ENCODE measurements around the gene RAB40B.

RAB40B gene

GRCh38 chr17:82665217-82665616, 33.3 kb downstream of the RAB40B start:
- Histone ChIP-seq H3K36me3 (ENCODE audit: control insufficient read depth, insufficient read depth, low read length) (no peaks in the 10 kb centered on the region; the same call in 1 of the 2 replicates), H3K27ac (ENCODE audit: low read length) (no peak overlapping the region), H3K27me3 (ENCODE audit: control insufficient read depth, insufficient read depth, low read length) (no peaks in the 10 kb centered on the region), H3K9me3 (ENCODE audit: control insufficient read depth, insufficient read depth, low read length) (no peaks in the 10 kb centered on the region), H3K4me1 (ENCODE audit: control insufficient read depth, insufficient read depth, low read length) (peaks cover 4% of the 10 kb centered on the region), H3K4me3 (ENCODE audit: low read length) (no peak overlapping the region)
- no CpG with 5 or more reads among the region's 11 CpGs for WGBS (ENCODE audit: insufficient coverage, insufficient read length)
- no peak for DNase-seq (ENCODE audit: low read depth, low spot score)

GRCh38 chr17:82664701-82665182, 33.8 kb downstream of the RAB40B start:
- no peak for DNase-seq (ENCODE audit: low read depth, low spot score)
- no peaks in the 10 kb centered on the region; the same call in 1 of the 2 replicates for H3K36me3 ChIP-seq (ENCODE audit: control insufficient read depth, insufficient read depth, low read length)
- H3K9me3 ChIP-seq (ENCODE audit: control insufficient read depth, insufficient read depth, low read length) = no peaks in the 10 kb centered on the region
- no CpG with 5 or more reads among the region's 22 CpGs for WGBS (ENCODE audit: insufficient coverage, insufficient read length)
- H3K27me3 ChIP-seq (ENCODE audit: control insufficient read depth, insufficient read depth, low read length) = no peaks in the 10 kb centered on the region
- H3K4me3 ChIP-seq (ENCODE audit: low read length) = no peak overlapping the region
- H3K27ac ChIP-seq (ENCODE audit: low read length) = no peak overlapping the region
- peaks cover 4% of the 10 kb centered on the region for H3K4me1 ChIP-seq (ENCODE audit: control insufficient read depth, insufficient read depth, low read length)

GRCh38 chr17:82664276-82664575, 34.3 kb downstream of the RAB40B start:
- no peaks in the 10 kb centered on the region for H3K9me3 ChIP-seq (ENCODE audit: control insufficient read depth, insufficient read depth, low read length)
- no peaks in the 10 kb centered on the region; the same call in 1 of the 2 replicates for H3K36me3 ChIP-seq (ENCODE audit: control insufficient read depth, insufficient read depth, low read length)
- no peak for DNase-seq (ENCODE audit: low read depth, low spot score)
- H3K4me3 ChIP-seq (ENCODE audit: low read length) = no peak overlapping the region
- no peak overlapping the region for H3K27ac ChIP-seq (ENCODE audit: low read length)
- no peaks in the 10 kb centered on the region for H3K27me3 ChIP-seq (ENCODE audit: control insufficient read depth, insufficient read depth, low read length)
- no CpG with 5 or more reads among the region's 17 CpGs for WGBS (ENCODE audit: insufficient coverage, insufficient read length)
- peaks cover 4% of the 10 kb centered on the region for H3K4me1 ChIP-seq (ENCODE audit: control insufficient read depth, insufficient read depth, low read length)

GRCh38 chr17:82663381-82664275, 34.9 kb downstream of the RAB40B start:
- WGBS (ENCODE audit: insufficient coverage, insufficient read length) = no CpG with 5 or more reads among the region's 39 CpGs
- no peaks in the 10 kb centered on the region; the same call in 1 of the 2 replicates for H3K36me3 ChIP-seq (ENCODE audit: control insufficient read depth, insufficient read depth, low read length)
- no peaks in the 10 kb centered on the region for H3K9me3 ChIP-seq (ENCODE audit: control insufficient read depth, insufficient read depth, low read length)
- H3K4me3 ChIP-seq (ENCODE audit: low read length) = no peak overlapping the region
- peaks cover 1% of the 10 kb centered on the region; the same call in 1 of the 2 replicates for H3K4me1 ChIP-seq (ENCODE audit: control insufficient read depth, insufficient read depth, low read length)
- H3K27ac ChIP-seq (ENCODE audit: low read length) = no peak overlapping the region
- H3K27me3 ChIP-seq (ENCODE audit: control insufficient read depth, insufficient read depth, low read length) = no peaks in the 10 kb centered on the region
- no peak for DNase-seq (ENCODE audit: low read depth, low spot score)

GRCh38 chr17:82662711-82663261, 35.7 kb downstream of the RAB40B start:
- WGBS (ENCODE audit: insufficient coverage, insufficient read length) = no CpG with 5 or more reads among the region's 20 CpGs
- H3K27me3 ChIP-seq (ENCODE audit: control insufficient read depth, insufficient read depth, low read length) = no peaks in the 10 kb centered on the region
- H3K4me1 ChIP-seq (ENCODE audit: control insufficient read depth, insufficient read depth, low read length) = no peaks in the 10 kb centered on the region; the same call in 1 of the 2 replicates
- H3K4me3 ChIP-seq (ENCODE audit: low read length) = no peak overlapping the region
- no peak overlapping the region for H3K27ac ChIP-seq (ENCODE audit: low read length)
- DNase-seq (ENCODE audit: low read depth, low spot score) = no peak
- no peaks in the 10 kb centered on the region for H3K9me3 ChIP-seq (ENCODE audit: control insufficient read depth, insufficient read depth, low read length)
- H3K36me3 ChIP-seq (ENCODE audit: control insufficient read depth, insufficient read depth, low read length) = no peaks in the 10 kb centered on the region; the same call in 1 of the 2 replicates

GRCh38 chr17:82661717-82662683, 36.5 kb downstream of the RAB40B start:
- no peak overlapping the region for H3K27ac ChIP-seq (ENCODE audit: low read length)
- H3K4me1 ChIP-seq (ENCODE audit: control insufficient read depth, insufficient read depth, low read length) = no peaks in the 10 kb centered on the region; the same call in 1 of the 2 replicates
- no CpG with 5 or more reads among the region's 31 CpGs for WGBS (ENCODE audit: insufficient coverage, insufficient read length)
- H3K9me3 ChIP-seq (ENCODE audit: control insufficient read depth, insufficient read depth, low read length) = no peaks in the 10 kb centered on the region
- no peaks in the 10 kb centered on the region for H3K27me3 ChIP-seq (ENCODE audit: control insufficient read depth, insufficient read depth, low read length)
- no peak overlapping the region for H3K4me3 ChIP-seq (ENCODE audit: low read length)
- no peaks in the 10 kb centered on the region; the same call in 1 of the 2 replicates for H3K36me3 ChIP-seq (ENCODE audit: control insufficient read depth, insufficient read depth, low read length)
- no peak for DNase-seq (ENCODE audit: low read depth, low spot score)

- no peak for DNase-seq (ENCODE audit: low read depth, low spot score)
- no peaks in the 10 kb centered on the region; the same call in 1 of the 2 replicates for H3K36me3 ChIP-seq (ENCODE audit: control insufficient read depth, insufficient read depth, low read length)
- H3K4me1 ChIP-seq (ENCODE audit: control insufficient read depth, insufficient read depth, low read length) = no peaks in the 10 kb centered on the region; the same call in 1 of the 2 replicates
- no CpG with 5 or more reads among the region's 15 CpGs for WGBS (ENCODE audit: insufficient coverage, insufficient read length)
- no peaks in the 10 kb centered on the region for H3K27me3 ChIP-seq (ENCODE audit: control insufficient read depth, insufficient read depth, low read length)
- H3K9me3 ChIP-seq (ENCODE audit: control insufficient read depth, insufficient read depth, low read length) = no peaks in the 10 kb centered on the region
- no peak overlapping the region for H3K27ac ChIP-seq (ENCODE audit: low read length)
- no peak overlapping the region for H3K4me3 ChIP-seq (ENCODE audit: low read length)
These were observed 38.6 kb downstream of the RAB40B start for GRCh38 chr17:82659886-82660285.

- Histone ChIP-seq H3K36me3 (ENCODE audit: control insufficient read depth, insufficient read depth, low read length) (no peaks in the 10 kb centered on the region; the same call in 1 of the 2 replicates), H3K9me3 (ENCODE audit: control insufficient read depth, insufficient read depth, low read length) (no peaks in the 10 kb centered on the region), H3K4me1 (ENCODE audit: control insufficient read depth, insufficient read depth, low read length) (no peaks in the 10 kb centered on the region; the same call in 1 of the 2 replicates), H3K27ac (ENCODE audit: low read length) (no peak overlapping the region), H3K4me3 (ENCODE audit: low read length) (no peak overlapping the region), H3K27me3 (ENCODE audit: control insufficient read depth, insufficient read depth, low read length) (no peaks in the 10 kb centered on the region)
- no peak for DNase-seq (ENCODE audit: low read depth, low spot score)
- no CpG with 5 or more reads among the region's 36 CpGs for WGBS (ENCODE audit: insufficient coverage, insufficient read length)
These were observed 39.6 kb downstream of the RAB40B start for GRCh38 chr17:82658796-82659452.

GRCh38 chr17:82658331-82658730, 40.2 kb downstream of the RAB40B start:
- Histone ChIP-seq H3K9me3 (ENCODE audit: control insufficient read depth, insufficient read depth, low read length) (no peaks in the 10 kb centered on the region), H3K27ac (ENCODE audit: low read length) (no peak overlapping the region), H3K27me3 (ENCODE audit: control insufficient read depth, insufficient read depth, low read length) (no peaks in the 10 kb centered on the region), H3K4me1 (ENCODE audit: control insufficient read depth, insufficient read depth, low read length) (no peaks in the 10 kb centered on the region; the same call in 1 of the 2 replicates), H3K4me3 (ENCODE audit: low read length) (no peak overlapping the region), H3K36me3 (ENCODE audit: control insufficient read depth, insufficient read depth, low read length) (no peaks in the 10 kb centered on the region; the same call in 1 of the 2 replicates)
- no CpG with 5 or more reads among the region's 23 CpGs for WGBS (ENCODE audit: insufficient coverage, insufficient read length)
- DNase-seq (ENCODE audit: low read depth, low spot score) = no peak

Data from iPS DF 6.9 (cell line).